Activated naive CD4-positive, alpha-beta T cell treated with anti-CD3 and anti-CD28 coated beads, Interleukin-2, amount 50 U/mL, for 16 hours (primary cell): ENCODE results near the gene GHRH.

Source experiments
- DNase-seq: peaks from one replicate; pipeline ENCODE4 v3.0.0-alpha.2; 2020

GHRH gene

GRCh38 chr20:37236462-37236861 lies 25.2 kb downstream of the GHRH start:
- DNase-seq: no peak

DNA sequence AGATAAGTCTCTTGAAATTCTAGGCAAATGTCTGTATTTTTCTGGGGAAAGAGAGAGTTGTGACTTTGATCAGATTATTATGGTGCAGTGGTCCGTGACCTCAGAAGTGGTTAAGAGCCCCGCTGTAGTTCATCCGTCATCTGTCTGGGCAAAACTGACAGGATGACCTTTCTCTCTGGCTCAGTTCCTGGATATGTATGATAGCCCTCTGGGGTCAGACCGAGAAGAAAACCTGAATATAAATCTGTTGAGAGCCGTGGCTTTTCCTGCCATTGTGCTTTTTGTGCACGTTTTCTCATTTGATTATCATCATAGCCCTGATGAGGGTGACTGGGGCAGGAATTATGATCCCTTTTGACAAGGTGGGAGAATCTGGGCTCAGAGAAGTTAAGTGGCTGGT lies 26.5 kb downstream of the GHRH start:
- DNase-seq: no peak

DNA sequence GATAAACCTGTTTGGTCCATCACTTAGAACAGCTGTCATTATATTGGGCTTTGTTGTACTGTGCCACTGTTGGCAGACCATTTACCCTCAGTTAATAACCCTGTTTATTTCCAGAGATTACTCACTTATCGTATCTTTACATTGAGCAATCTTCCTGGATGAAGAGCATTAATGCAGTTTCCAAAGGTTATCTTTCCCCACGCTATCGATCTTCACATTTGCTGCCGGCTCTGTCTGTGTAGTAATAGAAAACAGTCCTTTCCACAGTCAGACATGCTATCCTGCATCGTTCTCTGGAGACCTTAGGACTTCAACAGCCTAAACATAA lies 27.4 kb downstream of the GHRH start:
- no peak for DNase-seq

GRCh38 chr20:37233548-37234253 lies 27.9 kb downstream of the GHRH start:
- no peak for DNase-seq

DNA sequence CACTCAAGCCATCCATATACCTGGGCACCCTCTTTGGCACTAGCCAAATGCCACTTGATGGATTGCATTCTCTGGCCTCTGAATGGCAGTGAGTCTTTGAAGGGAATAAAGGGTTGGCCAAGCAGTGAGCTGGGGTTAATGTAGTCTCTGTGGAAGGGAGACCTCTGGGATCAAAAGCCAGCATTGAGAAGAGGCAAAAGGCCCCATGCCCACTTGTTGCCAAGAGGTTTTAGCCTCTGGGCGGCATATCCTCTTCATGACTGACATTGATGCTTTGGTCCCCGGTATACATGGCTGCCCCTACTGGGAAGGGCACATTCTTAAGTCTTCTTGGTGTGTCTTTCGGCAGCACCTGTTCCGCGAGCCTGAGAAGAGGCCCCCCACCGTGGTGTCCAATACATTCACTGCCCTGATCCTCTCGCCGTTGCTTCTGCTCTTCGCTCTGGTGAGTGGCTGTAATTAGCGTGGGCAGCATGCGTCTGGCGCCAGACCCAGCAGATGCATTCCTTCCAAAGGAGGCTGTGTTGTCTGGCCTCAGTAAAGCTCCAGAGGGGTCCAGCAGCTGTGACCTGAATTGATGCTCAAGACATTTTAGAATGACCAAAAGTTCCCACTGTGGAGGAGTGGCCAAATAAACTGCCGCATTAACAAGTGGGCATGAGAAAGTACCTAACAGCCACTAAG lies 29.5 kb downstream of the GHRH start:
- no peak for DNase-seq

- DNase-seq: no peak
Measured at GRCh38 chr20:37230200-37230599, 31.4 kb downstream of the GHRH start.

GRCh38 chr20:37229357-37229756 lies 32.3 kb downstream of the GHRH start:
- no peak for DNase-seq

- no peak for DNase-seq
Measured at GRCh38 chr20:37228656-37229055, 33.0 kb downstream of the GHRH start.

DNA sequence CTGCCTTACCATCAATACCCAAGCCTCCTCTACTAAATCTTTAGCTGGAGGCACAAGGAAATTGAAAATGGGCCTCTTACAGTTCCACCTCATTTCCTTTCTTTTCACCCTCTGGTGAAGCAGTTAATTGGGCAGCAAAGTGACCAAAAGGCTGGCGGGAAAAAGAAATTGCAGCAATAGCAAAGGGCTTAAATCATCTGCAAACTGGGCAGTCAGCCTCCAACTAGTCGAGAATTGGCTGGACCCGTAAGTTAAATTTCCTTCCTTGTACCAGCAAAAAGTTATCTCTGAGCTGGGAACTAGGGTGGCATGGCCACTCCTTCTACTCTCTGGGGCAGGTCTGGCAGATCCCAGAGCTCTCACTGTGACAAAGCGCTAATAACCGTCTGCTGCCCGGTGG lies 33.5 kb downstream of the GHRH start:
- no peak for DNase-seq

- DNase-seq: no peak
Measured at GRCh38 chr20:37226889-37227288, 34.7 kb downstream of the GHRH start.

- DNase-seq: no peak
Measured at GRCh38 chr20:37225146-37225545, 36.5 kb downstream of the GHRH start.

- no peak for DNase-seq
Measured at GRCh38 chr20:37223053-37223452, 38.6 kb downstream of the GHRH start.

GRCh38 chr20:37222086-37222485 lies 39.5 kb downstream of the GHRH start:
- no peak for DNase-seq

DNA sequence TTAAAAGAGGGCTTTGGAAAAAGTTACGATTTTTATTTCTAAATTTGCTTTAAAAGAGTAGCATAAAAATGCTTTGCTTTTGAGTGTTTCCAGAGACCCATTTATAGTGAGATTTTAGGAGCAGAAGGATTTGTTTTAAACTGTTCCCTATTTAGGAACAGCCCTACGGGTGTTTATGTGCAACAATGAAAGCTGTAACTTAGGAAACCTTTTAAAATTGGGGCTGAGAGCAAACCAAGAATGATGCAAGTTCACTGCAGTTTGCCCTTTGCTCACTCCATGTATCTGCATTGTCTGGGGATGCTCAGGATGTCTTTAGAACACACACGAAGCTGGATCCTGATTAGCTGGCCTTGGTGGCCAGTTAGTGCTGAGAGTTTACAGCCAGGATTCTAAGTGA lies 40.9 kb downstream of the GHRH start:
- DNase-seq: no peak

- DNase-seq: no peak
Measured at GRCh38 chr20:37219751-37220668, 41.6 kb downstream of the GHRH start.

DNA sequence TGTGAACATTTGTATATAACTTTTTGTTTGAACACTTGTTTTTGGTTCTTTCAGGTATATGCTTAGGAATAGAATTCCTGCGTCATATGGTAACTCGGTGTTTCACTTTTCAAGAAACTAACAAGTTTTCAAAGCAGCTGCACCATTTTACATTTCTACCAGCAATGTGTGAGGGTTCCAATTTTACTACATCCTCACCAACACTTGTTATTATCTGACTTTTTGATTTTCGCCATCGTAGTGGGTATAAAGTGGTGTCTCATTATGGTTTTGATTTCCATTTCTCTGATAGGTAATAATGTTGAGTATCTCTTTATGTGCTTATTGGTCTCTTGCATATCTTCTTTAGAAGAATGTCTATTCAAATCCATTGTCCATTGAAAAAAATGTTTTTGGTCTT lies 42.6 kb downstream of the GHRH start:
- no peak for DNase-seq

DNA sequence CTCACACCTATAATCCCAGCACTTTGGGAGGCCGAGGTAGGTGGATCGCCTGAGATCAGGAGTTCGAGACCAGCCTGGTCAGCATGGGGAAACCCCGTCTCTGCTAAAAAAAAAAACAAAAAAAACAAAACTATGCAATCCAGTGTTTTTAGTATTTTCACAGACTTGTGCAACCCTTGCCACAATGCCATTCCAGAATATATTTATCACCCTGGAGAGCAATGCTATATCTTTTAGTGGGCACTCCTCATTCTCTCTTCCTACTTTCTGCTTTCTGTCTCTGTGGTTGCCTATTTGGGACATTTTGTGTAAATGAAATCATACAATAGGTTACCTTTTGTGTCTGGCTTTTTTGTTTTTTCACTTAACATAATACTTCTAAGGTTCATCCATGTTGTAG lies 43.2 kb downstream of the GHRH start:
- no peak for DNase-seq

DNA sequence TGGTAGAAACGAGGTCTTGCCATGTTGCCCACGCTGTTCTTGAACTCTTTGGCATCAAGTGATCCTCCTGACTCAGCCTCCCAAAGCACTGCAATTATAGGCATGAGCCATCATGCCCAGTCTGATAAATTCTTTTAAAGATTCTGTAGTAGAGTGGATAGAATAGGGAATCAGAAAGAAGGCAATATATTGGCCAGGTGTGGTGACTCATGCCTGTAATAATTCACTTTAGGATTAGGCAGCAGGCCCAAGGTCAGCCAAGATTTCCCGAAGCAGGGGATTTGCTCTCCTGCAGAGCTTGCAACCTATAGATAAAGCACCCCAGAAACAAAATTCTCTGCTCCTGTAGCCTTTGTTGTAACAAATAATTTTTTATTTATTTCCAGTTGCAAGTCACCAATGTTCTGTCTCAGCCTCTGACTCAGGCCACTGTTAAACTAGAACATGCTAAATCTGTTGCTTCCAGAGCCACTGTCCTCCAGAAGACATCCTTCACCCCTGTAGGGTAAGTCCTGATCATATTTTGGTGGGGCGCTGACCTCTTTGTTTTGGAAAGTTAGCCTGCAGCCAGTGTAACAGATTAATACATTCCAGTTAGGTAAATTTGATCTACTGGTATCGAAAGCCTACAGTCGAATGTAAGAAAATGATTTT lies 51.8 kb downstream of the GHRH start:
- DNase-seq: no peak

DNA sequence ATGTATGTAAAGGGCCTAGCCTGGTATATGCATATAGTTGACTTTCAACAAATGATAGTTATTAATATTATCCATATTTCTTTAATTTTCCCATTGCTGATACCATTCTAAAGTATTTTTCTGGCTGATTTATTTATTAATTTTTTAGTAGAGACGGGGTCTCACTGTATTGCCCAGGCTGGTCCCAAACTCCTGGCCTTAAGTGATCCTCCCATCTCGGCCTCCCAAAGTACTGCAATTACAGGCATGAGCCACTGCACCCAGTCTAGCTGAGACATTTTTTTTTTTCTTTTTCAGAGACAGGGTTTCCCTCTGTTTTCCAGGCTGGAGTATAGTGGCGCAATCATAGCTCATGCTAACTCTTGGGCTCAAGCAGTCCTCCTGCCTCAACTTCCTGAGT lies 52.4 kb downstream of the GHRH start:
- no peak for DNase-seq

DNA sequence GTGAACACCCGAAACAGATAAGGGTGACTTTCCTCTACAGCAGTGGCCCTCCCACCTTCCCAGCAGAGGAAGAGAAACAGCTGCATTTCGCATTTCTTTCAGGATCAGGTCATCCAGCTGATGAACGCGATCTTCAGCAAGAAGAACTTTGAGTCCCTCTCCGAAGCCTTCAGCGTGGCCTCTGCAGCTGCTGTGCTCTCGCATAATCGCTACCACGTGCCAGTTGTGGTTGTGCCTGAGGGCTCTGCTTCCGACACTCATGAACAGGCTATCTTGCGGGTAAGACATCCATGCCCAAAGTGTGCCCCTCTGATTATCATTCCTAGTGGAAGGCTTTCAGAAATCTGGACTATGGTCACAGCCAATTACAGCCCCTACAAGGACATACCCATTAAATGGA lies 54.4 kb downstream of the GHRH start:
- no peak for DNase-seq

DNA sequence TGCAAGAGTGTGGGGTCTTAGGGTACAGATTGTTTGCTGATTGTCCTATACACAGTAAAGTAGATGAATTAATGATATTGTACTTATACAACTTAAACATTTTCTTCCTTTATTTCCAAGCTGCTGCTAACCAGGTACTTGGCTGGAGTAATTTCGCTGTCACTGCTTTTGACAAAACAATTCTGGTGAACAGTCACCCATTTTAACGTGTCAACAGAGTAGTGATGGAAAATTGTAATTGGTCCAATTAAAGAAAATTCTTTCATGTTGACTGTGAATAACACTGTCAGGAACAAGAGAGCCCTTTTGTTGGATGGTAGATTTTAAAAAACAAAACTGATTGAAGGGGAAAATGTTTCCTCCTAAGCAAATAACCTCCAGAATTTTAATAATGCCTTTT lies 55.8 kb downstream of the GHRH start:
- no peak for DNase-seq

- no peak for DNase-seq
Measured at GRCh38 chr20:37205130-37205529, 56.5 kb downstream of the GHRH start.

DNA sequence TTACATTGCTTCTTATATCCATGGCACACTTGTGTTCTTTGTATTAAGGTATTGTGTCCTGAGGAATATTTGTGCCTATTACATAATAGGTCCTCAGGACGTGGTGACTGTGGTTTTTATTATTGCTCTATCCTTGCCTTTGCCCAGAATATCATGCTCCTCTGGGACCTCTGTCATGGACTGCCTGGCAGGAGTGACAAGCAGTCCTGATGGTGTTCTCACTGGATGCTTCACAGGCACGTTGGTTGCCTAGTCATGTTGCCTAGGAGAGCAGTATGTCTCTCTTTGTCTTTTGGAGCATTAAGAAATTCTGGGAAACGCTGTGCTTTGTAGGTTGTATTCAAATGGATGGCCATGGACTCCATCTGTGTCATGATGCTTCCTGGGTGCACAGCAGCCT lies 57.6 kb downstream of the GHRH start:
- DNase-seq: no peak
